Large intestine (tissue), 3 donors: ENCODE measurements around the gene CENPX. TPM values are rescaled to one million over a fixed set of nuclear protein-coding genes. Genes with fewer than 3 reads are reported as not detected.
"Not testable (repeated sequence)": the region's sequence is repeated elsewhere in the genome, so short reads cannot be mapped to it uniquely, and the experiment has no call there.

Experiments used
- DNase-seq, 2 donors: peaks; one replicate each; pipeline versions ENCODE4 v3.0.0 to v3.0.0-alpha.2; 2013
- H3K27ac ChIP-seq: one replicate; pipeline ENCODE4 v1.5.1; 2013; ENCODE audit warnings: low read length
- H3K27me3 ChIP-seq: 2 replicates; pipeline ENCODE4 v1.6.1; 2013; ENCODE audit warnings: low read length; ENCODE audit not compliant: control insufficient read depth, insufficient read depth
- H3K36me3 ChIP-seq: 2 replicates; pipeline ENCODE4 v1.6.1; 2013; ENCODE audit warnings: low read length; ENCODE audit not compliant: control insufficient read depth, insufficient read depth
- H3K4me1 ChIP-seq: one replicate; pipeline ENCODE4 v1.6.1; 2013; ENCODE audit warnings: low read length; ENCODE audit not compliant: control insufficient read depth, insufficient read depth
- H3K4me3 ChIP-seq: one replicate; pipeline ENCODE4 v1.5.1; 2013; ENCODE audit warnings: low read length
- H3K9me3 ChIP-seq: one replicate; pipeline ENCODE4 v1.6.1; 2013; ENCODE audit warnings: mild to moderate bottlenecking, low read depth, low read length, moderate library complexity; ENCODE audit not compliant: control insufficient read depth
- WGBS: methylation state at CpG from one replicate; pipeline ENCODE4 v1.1.5; 2013; ENCODE audit warnings: low lambda C conversion rate; ENCODE audit not compliant: insufficient coverage; 5-methylcytosine and 5-hydroxymethylcytosine counted together
- polyA plus RNA-seq: library from polyadenylated mRNA; unstranded; fragments of 120-200 nt; gene quantifications from one replicate; pipeline ENCODE4 v1.2.1, GENCODE V29; 2013

The CENPX gene
- polyA plus RNA-seq, 1 donor, result 48.0 TPM

GRCh38 chr17:82039695-82040299, 17.1 kb upstream of the CENPX start:
- peaks cover 4% of the 10 kb centered on the region for H3K36me3 ChIP-seq
- H3K27ac ChIP-seq, result no peak overlapping the region
- H3K4me1 ChIP-seq, result peaks cover 17% of the 10 kb centered on the region
- H3K4me3 ChIP-seq, result no peak overlapping the region
- H3K27me3 ChIP-seq, result no peaks in the 10 kb centered on the region
- H3K9me3 ChIP-seq, result no peaks in the 10 kb centered on the region
- no CpG with 5 or more reads among the region's 8 CpGs for WGBS
- no peak for DNase-seq

GRCh38 chr17:82038796-82039409, 16.2 kb upstream of the CENPX start:
- peaks cover 17% of the 10 kb centered on the region for H3K4me1 ChIP-seq
- WGBS, result no CpG with 5 or more reads among the region's 16 CpGs
- not testable (repeated sequence) for DNase-seq, H3K9me3 ChIP-seq, H3K27ac ChIP-seq, H3K36me3 ChIP-seq, H3K4me3 ChIP-seq, H3K27me3 ChIP-seq

GRCh38 chr17:82037889-82038195, 15.2 kb upstream of the CENPX start:
- Histone ChIP-seq H3K27me3 (no peaks in the 10 kb centered on the region), H3K27ac (peak overlapping the region; percentile 95), H3K4me3 (peak overlapping the region; percentile 31), H3K9me3 (no peaks in the 10 kb centered on the region), H3K36me3 (peaks cover 4% of the 10 kb centered on the region), H3K4me1 (peaks cover 17% of the 10 kb centered on the region)
- DNase-seq, result no peak
- WGBS, result no CpG with 5 or more reads among the region's 10 CpGs

- no CpG with 5 or more reads among the region's 92 CpGs for WGBS
- Histone ChIP-seq H3K27me3 (peaks cover 3% of the 10 kb centered on the region), H3K4me3 (peak within 1 kb of the TSS; percentile 79), H3K9me3 (peaks cover under 1% of the 10 kb centered on the region), H3K36me3 (peaks cover 4% of the 10 kb centered on the region), H3K27ac (peak within 1 kb of the TSS; percentile 95), H3K4me1 (peaks cover 20% of the 10 kb centered on the region)
- peak; percentile 95 to 98 for DNase-seq
Measured at GRCh38 chr17:82037092-82037888, 14.6 kb upstream of the CENPX start, which contains the start of gene DCXR. Gene DCXR, minus strand, starts transcription at chr17:82037697. Its CDS starts 15 bp downstream, at chr17:82037682.

GRCh38 chr17:82036634-82037091, 14.0 kb upstream of the CENPX start:
- H3K27me3 ChIP-seq, result peaks cover 6% of the 10 kb centered on the region
- peaks cover 4% of the 10 kb centered on the region for H3K36me3 ChIP-seq
- DNase-seq, result no peak
- peaks cover 23% of the 10 kb centered on the region for H3K4me1 ChIP-seq
- peaks cover 3% of the 10 kb centered on the region for H3K9me3 ChIP-seq
- no CpG with 5 or more reads among the region's 23 CpGs for WGBS
- peak overlapping the region; percentile 95 for H3K27ac ChIP-seq
- H3K4me3 ChIP-seq, result peak overlapping the region; percentile 79

- WGBS, result no CpG with 5 or more reads among the region's 20 CpGs
Measured at GRCh38 chr17:82035956-82036633, 13.4 kb upstream of the CENPX start.

GRCh38 chr17:82035488-82035887, 12.8 kb upstream of the CENPX start:
- Histone ChIP-seq H3K27me3 (peaks cover 6% of the 10 kb centered on the region), H3K36me3 (peaks cover 4% of the 10 kb centered on the region), H3K9me3 (peaks cover 3% of the 10 kb centered on the region), H3K4me1 (peaks cover 27% of the 10 kb centered on the region), H3K27ac (no peak overlapping the region), H3K4me3 (no peak overlapping the region)
- WGBS, result no CpG with 5 or more reads among the region's 8 CpGs
- DNase-seq, result no peak

More at GRCh38 chr17:82035956-82036633, 13.4 kb upstream of the CENPX start:
- peaks cover 4% of the 10 kb centered on the region for H3K36me3 ChIP-seq
- peaks cover 23% of the 10 kb centered on the region for H3K4me1 ChIP-seq
- H3K9me3 ChIP-seq, result peaks cover 3% of the 10 kb centered on the region
- peaks cover 6% of the 10 kb centered on the region for H3K27me3 ChIP-seq
- no peak for DNase-seq
- H3K27ac ChIP-seq, result no peak overlapping the region
- H3K4me3 ChIP-seq, result peak overlapping the region; percentile 79

GRCh38 chr17:82034371-82035011, 11.8 kb upstream of the CENPX start:
- Histone ChIP-seq H3K9me3 (peaks cover 3% of the 10 kb centered on the region), H3K4me3 (no peak overlapping the region), H3K36me3 (peaks cover 4% of the 10 kb centered on the region), H3K4me1 (peaks cover 27% of the 10 kb centered on the region), H3K27me3 (peaks cover 6% of the 10 kb centered on the region), H3K27ac (no peak overlapping the region)
- DNase-seq, result no peak
- WGBS, result 87% methylated on average over 3 of the region's 23 CpGs

GRCh38 chr17:82033359-82034085, 10.8 kb upstream of the CENPX start:
- Histone ChIP-seq H3K36me3 (peaks cover 11% of the 10 kb centered on the region), H3K9me3 (peaks cover 3% of the 10 kb centered on the region), H3K27me3 (peaks cover 6% of the 10 kb centered on the region), H3K4me1 (peaks cover 27% of the 10 kb centered on the region), H3K4me3 (no peak overlapping the region), H3K27ac (no peak overlapping the region)
- no CpG with 5 or more reads among the region's 38 CpGs for WGBS
- no peak for DNase-seq
